Stimulated activated CD4-positive, alpha-beta T cell treated with anti-CD3 and anti-CD28 coated beads, Interleukin-15, amount 100 ng/mL, for 1 hour (primary cell): ENCODE results near the gene GEMIN5.
"Not testable (repeated sequence)": the region's sequence is repeated elsewhere in the genome, so short reads cannot be mapped to it uniquely, and the experiment has no call there.

Experiments used
- DNase-seq, 2 donors: peaks; one replicate each; pipeline ENCODE4 v3.0.0-alpha.2; 2020; ENCODE audit warnings: low read depth in 1 of 2, low spot score in 1 of 2

GEMIN5 gene

GRCh38 chr5:154945695-154946301, 7.8 kb upstream of the GEMIN5 start:
- DNase-seq, result no peak

- DNase-seq, result no peak
These were observed 6.7 kb upstream of the GEMIN5 start for GRCh38 chr5:154944716-154945115.

GRCh38 chr5:154943527-154943926, 5.5 kb upstream of the GEMIN5 start:
- no peak for DNase-seq

GRCh38 chr5:154940772-154941620, 3.0 kb upstream of the GEMIN5 start, which contains the start of gene MRPL22:
MRPL22 (plus strand) TSS chr5:154941073; CDS start chr5:154941111, 38 bp downstream.
- peak; percentile 86 to 87 for DNase-seq

- DNase-seq, result no peak
These were observed 2.4 kb upstream of the GEMIN5 start for GRCh38 chr5:154940375-154940771.

- DNase-seq, result not testable (repeated sequence)
These were observed 1.4 kb upstream of the GEMIN5 start for GRCh38 chr5:154939387-154939786.

- DNase-seq, result no peak
These were observed 759 bp downstream of the GEMIN5 start for GRCh38 chr5:154937186-154937717.

GRCh38 chr5:154934881-154935280, 3.1 kb downstream of the GEMIN5 start:
- no peak for DNase-seq

- no peak for DNase-seq
These were observed 4.5 kb downstream of the GEMIN5 start for GRCh38 chr5:154933537-154933936.

GRCh38 chr5:154923441-154924430, 14.3 kb downstream of the GEMIN5 start:
- DNase-seq, result no peak

GRCh38 chr5:154917757-154918156, 20.3 kb downstream of the GEMIN5 start:
- DNase-seq, result no peak

- no peak for DNase-seq
These were observed 21.1 kb downstream of the GEMIN5 start for GRCh38 chr5:154916874-154917273.

GRCh38 chr5:154905601-154906000, 32.4 kb downstream of the GEMIN5 start:
- DNase-seq, result not testable (repeated sequence)

- no peak for DNase-seq
These were observed 36.1 kb downstream of the GEMIN5 start for GRCh38 chr5:154901913-154902312.

- no peak for DNase-seq
These were observed 36.7 kb downstream of the GEMIN5 start for GRCh38 chr5:154901276-154901675.

- no peak for DNase-seq
These were observed 37.9 kb downstream of the GEMIN5 start for GRCh38 chr5:154900066-154900465.

GRCh38 chr5:154899151-154899816, 38.7 kb downstream of the GEMIN5 start:
- no peak for DNase-seq

- no peak for DNase-seq
These were observed 39.8 kb downstream of the GEMIN5 start for GRCh38 chr5:154898210-154898609.

GRCh38 chr5:154896562-154897165, 41.3 kb downstream of the GEMIN5 start:
- no peak for DNase-seq
